Fibroblast of pulmonary artery (primary cell): Measurements from ENCODE around the gene RC3H2.

ENCODE experiments used
- DNase-seq: peaks from one replicate; pipeline ENCODE4 v3.0.0-alpha.2; 2010; ENCODE audit warnings: low read depth
- H3K4me3 ChIP-seq: replicated peaks from 2 replicates; pipeline ENCODE4 v1.5.1; 2011; ENCODE audit warnings: low read depth, mild to moderate bottlenecking, control low read depth, low read length, moderate library complexity
- CTCF ChIP-seq: IDR thresholded peaks from 2 replicates; pipeline ENCODE4 v1.5.1; 2011; ENCODE audit warnings: mild to moderate bottlenecking, control low read depth, low read length, inconsistent platforms; ENCODE audit errors: missing control alignments

The RC3H2 gene

GRCh38 chr9:122936883-122937282 is 31.7 kb upstream of the RC3H2 start:
- DNase-seq, result no peak
- TF ChIP-seq CTCF, result no peak
- no peak overlapping the region for H3K4me3 ChIP-seq

GRCh38 chr9:122936464-122936863 is 31.3 kb upstream of the RC3H2 start:
- no peak for TF ChIP-seq CTCF
- H3K4me3 ChIP-seq, result no peak overlapping the region
- no peak for DNase-seq

- TF ChIP-seq CTCF, result no peak
- DNase-seq, result peak; percentile 94
- peak within 1 kb of the TSS; percentile 93 for H3K4me3 ChIP-seq
Measured at GRCh38 chr9:122931226-122932121, 26.3 kb upstream of the RC3H2 start, which contains the start of gene ZBTB26. TSS of gene ZBTB26 (minus strand) at chr9:122931512. CDS start at chr9:122919934, 11,578 bp downstream.

- DNase-seq, result no peak
- no peak for TF ChIP-seq CTCF
- H3K4me3 ChIP-seq, result peak overlapping the region; percentile 93
Measured at GRCh38 chr9:122930541-122931225, 25.5 kb upstream of the RC3H2 start.

GRCh38 chr9:122929796-122930354 is 24.7 kb upstream of the RC3H2 start:
- TF ChIP-seq CTCF, result no peak
- DNase-seq, result no peak
- peak overlapping the region; percentile 93 for H3K4me3 ChIP-seq

- H3K4me3 ChIP-seq, result no peak overlapping the region
- TF ChIP-seq CTCF, result no peak
- DNase-seq, result no peak
Measured at GRCh38 chr9:122923947-122924346, 18.8 kb upstream of the RC3H2 start.
